Measurements from ENCODE around the gene YAF2.

Gene YAF2

DNA sequence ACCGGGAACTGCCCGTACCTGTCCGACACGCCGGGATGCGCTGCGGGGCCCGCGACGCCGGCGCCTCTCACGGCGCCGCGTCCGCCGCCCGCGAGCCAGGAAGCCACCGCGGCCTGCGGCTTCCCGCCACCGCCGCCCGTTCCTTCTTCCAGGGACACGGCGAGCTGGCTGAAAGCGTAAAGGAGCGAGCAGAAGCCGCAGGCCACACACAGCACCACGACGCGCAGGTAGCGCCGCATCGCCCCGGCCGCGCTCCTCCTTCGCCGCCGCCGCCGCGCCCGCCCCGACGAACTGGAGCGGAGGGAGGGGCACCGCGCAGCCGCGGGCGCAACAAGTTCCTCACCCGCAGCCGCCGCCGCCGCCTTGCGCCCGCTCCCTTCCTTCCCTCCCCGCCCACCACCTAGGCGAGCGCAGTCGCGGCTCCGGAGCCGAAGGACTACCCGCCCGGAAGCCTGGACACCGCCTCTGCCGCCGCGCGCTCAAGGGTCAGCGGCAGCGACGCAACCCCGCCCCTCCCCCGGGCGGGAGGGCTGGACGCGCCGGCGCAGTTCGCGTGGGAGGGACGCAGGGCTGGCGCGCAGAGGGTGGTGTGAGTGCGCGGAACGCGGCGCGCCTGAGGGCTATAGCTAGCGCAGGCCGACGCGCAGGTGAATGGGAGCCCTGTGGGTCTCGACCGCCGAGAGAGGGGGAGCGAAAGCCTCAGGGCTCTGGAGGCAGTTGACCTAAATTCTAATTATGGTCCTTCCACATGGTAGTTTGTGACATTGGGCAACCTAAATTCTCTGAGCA is 93.4 kb downstream of the YAF2 start, which contains the start of gene GXYLT1:
Gene GXYLT1 (minus strand): TSS at position 467 of the 789 bp plus-strand sequence. CDS start 228 bp downstream, at position 239.
- peak; percentile 65 to 67 for DNase-seq (ENCODE audit: low read depth in 2 of 2)

DNA sequence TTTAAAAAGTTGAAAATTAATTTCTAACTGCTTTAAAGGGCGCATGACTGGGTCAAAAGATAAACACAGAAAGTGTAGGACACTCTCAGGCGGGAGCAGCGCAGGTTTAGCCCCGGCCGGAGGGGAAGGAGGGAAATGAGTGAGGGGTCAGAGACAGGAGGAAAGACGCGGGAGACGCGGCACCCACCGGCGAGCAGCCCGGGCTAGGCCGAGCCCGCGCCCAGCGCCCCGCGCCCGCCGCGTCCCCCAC is 94.0 kb downstream of the YAF2 start:
- DNase-seq (ENCODE audit: low read depth in 2 of 2): no peak

DNA sequence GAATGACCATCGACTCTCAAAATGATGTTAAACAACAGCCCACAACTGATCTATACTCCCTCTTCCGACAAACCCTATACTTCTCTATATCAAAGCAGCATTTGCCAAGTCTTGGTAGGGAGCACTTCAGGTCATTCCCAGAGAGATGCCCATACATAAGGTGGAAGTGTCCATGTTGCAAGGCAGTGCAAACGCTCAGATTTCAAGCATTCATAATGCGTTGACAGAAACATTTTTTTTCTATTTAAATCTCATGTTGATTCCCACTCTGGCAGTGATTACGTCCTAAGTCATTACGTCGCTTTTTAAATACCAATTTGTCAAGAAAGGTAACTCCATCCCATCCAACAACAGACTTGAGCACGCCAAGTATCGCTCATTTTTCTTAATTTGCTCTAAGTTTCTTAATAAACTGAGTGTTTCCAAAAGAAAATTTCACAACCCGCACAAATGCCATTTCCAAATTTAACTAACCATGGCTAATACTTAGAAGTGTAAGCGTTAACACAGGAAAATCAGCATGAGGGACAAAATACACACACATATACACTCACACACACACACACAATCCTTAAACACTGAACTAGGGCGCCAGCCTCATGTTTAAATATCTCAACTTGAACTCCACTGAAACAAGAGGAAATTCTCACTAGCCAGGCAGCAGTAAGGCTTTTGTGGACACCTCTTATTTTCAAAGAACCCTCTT is 94.4 kb downstream of the YAF2 start:
- DNase-seq (ENCODE audit: low read depth in 2 of 2): no peak

DNA sequence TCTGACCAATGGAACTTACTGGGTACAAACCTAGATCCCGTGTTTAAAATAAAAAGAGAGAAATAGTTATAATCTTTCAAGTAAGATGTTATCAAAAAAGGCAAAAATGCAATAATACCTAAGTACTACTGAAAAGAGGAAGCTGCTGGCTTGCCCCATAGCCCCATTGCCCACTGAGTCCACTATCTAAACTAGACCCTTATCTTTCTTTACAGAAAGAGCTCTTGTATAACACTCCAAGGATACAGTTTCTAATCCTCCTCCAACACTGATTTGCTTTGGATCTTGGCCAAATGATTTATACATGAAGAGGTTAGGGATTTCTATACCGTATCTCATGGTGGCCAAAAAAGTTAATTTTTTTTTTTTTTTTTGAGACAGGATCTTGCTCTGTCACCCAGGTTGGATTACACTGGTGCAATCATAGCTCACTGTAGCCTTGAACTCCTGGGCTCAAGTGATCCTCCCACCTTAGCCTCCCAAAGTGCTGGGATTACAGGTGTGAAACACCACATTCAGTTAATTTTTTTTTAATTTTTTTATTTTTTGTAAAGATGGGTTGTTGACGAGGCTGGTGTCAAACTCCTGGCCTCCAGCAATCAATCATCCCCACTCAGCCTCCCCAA is 96.0 kb downstream of the YAF2 start:
- no peak for DNase-seq (ENCODE audit: low read depth in 2 of 2)

DNA sequence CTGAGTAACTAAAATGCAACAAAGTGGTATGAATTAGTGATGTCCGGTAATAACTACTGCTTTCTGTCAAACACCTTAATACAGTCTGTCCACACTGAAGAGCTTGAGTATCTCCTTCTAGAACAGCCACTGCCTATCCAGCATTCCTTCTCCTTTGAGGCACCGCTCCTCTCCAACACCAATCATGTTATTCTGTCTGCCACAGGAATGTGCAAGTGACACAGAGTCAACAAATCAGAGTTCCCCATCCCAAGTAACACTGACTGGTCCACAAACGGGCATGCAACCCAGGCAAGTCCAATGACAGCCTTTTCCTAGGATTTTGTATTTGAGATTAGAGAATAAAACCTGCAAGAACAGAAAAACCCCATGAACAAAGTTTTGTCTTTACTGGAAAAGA is 97.1 kb downstream of the YAF2 start:
- no peak for DNase-seq (ENCODE audit: low read depth in 2 of 2)

DNA sequence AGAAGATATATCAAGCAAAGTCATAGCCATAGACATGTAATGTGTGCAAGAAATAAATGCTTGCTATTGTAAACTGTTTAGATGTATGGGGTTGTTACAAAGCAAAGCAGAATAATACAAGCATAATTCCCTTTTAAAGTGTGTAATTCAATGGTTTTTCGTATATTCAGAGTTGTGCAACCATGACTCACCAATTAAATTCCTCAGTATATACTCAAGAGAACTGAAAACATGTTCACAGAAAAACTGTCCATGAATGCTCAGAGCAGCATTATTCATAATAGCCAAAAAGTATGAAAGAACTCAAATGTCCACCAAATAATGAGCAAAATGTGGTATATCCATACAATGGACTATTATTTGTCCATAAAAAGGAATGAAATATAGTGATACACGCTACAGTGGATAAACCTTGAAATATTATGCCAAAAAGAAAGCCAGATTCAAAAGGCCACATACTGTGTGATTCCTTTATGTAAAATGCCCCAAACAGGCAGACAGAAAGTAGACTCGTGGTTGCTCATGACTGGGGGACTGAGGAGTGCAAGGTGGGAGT is 102.7 kb downstream of the YAF2 start:
- no peak for DNase-seq (ENCODE audit: low read depth in 2 of 2)

DNA sequence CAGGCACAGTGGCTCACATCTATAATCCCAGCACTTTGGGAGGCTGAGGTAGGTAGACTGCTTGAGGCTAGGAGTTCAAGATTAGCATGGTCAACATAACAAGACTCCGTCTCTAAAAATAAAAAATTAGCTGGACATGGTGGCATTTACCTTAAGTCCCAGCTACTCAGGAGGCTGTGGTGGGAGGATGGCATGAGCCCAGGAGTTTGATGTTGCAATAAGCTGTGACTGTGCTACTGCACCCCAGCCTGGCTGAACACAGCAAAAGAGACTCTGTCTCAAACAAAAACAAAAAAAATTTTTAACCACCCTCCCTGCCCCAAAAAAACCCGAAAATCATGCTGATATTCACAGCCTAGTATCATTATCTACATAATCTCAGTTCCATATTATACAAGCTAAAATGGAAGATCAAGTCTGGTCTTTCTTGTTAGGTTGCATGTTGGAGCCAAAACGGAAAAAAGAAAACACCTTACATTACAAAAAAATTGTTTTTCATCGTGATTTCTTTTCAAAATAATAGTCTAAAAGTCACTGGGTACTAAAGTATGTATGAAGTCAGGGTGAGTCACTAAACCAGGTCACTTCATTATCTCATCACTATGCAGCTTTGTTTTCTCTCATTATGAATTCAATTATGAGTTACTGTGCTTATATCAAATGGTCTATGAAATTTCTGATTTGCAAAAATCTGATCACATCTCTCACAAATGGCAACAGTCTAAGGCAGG is 107.2 kb downstream of the YAF2 start:
- DNase-seq (ENCODE audit: low read depth in 2 of 2): no peak

DNA sequence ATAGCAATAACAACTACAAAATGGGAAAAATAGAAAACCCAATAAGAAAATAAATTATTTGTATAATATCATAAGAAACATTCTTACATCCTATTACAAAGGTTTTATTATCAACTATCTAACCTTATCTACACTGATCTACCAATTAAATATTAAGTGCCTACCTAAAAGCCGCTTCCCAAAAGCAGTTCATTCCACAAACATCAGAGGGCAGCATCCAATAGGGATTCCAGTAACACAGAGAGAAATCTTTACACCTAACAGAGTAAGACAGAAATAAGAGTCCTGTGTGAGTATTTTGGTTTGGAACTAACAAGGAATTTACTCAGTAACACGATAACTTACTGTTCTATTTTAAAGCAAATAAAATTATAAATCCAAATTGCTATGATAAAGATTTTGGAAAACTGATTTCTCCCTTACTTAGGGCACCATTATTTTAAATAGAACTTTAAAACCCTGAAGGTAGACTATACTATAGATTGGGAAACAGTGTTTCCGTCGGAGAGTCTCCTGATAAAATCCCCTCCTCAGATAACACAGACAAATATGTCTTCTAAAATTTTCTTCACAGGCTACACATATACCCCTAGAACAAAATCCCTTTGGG is 108.3 kb downstream of the YAF2 start:
- DNase-seq (ENCODE audit: low read depth in 2 of 2): no peak

DNA sequence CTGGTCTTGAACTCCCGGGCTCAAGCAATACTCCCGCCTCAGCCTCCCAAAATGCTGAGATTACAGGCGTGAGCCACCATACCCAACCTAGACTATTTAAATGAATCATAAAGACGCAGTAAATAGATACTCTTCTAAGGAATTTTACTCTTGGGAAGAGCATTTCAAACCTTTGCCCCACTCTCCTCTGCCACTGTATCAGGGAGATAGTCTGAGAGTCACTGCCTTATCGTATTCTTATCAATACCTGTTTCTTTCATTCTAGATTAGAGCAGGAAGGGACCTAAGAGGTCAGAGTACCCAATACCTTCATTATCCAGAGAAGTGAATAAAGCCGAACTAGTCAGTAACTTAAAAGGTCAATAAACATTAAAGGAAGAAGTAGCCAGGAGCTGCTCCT is 109.2 kb downstream of the YAF2 start:
- no peak for DNase-seq (ENCODE audit: low read depth in 2 of 2)

DNA sequence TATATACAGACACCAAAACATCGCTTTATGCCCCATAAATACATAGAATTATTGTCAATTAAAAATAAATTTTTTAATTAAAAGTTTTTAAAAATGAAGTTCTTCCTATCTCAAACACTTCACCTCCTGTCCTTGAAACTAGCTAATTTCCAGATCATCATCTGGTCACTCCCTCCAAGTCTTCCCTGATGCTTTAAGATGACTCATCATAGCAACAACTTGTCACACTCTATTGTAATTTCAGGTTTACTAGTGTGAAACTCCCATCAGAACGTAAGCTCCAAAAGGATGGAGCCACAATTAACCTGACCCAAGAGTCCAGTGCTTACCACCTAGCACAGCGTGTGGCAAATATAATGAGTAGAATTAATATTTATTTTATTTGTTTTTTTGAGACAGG is 109.7 kb downstream of the YAF2 start:
- no peak for DNase-seq (ENCODE audit: low read depth in 2 of 2)

DNA sequence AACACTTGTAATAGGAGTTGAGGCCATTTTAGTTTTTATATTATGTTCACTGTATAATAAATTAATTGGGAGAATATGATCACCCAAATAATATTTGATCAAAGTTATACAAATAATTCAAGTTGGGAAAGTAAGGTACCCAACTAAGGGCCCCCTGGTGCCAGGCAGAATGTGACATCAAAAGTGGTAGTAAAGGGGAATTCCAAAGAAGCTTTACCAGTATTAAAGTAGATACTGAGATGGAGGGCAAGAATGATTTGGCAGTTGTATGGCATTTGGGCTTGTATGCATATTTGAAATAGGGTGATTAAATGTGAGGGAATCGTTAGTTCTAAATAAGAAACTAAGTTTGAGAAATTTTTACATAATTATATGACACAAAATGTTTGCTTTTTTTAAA is 111.1 kb downstream of the YAF2 start:
- DNase-seq (ENCODE audit: low read depth in 2 of 2): no peak

DNA sequence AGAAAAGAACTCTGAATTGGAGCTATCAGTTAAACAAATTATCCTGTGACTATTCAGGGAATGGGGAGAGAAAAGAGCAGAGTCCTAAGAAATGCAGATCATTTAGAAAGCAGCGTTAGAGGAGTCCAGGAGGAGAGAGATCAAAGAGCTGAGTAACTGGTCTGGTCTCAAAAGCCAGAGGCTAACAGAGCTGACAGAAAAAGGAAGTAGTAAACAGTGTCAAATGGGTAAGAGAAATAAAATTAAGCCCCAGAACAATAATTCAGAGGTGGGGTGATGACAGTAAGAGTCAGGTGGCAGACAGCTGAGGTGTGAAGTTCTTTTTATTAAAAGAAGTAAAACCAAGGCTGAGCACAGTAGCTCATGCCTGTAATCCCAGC is 112.7 kb downstream of the YAF2 start:
- DNase-seq (ENCODE audit: low read depth in 2 of 2): no peak

DNA sequence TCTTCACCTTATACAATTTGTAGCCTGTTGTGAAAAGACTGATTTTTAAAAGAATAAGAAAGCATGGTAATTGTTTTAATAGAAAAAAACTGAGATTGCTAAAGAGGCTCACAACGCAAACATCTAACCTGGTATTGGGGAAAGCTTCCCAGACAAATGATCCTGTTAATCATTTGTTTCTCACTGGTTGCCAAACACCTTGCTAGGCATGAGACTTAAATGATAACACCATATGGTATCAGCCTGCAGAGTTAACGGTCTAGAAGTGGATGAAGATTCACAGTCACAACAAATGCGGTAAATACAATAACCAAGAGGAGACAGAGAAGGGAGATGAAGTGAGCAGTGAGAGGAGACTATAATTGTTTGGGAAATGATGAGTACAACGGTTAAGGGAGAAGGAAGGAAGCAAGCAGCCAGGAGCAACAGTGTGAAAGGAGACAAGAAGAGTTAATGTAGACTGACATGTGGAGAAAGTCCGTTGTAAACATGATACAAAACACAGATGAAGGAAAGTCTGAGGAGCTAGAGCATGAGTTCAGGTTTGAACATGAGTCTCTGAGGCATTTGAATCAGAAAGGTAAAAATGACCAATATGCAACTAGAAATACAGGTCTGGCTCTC is 113.2 kb downstream of the YAF2 start:
- DNase-seq (ENCODE audit: low read depth in 2 of 2): no peak

DNA sequence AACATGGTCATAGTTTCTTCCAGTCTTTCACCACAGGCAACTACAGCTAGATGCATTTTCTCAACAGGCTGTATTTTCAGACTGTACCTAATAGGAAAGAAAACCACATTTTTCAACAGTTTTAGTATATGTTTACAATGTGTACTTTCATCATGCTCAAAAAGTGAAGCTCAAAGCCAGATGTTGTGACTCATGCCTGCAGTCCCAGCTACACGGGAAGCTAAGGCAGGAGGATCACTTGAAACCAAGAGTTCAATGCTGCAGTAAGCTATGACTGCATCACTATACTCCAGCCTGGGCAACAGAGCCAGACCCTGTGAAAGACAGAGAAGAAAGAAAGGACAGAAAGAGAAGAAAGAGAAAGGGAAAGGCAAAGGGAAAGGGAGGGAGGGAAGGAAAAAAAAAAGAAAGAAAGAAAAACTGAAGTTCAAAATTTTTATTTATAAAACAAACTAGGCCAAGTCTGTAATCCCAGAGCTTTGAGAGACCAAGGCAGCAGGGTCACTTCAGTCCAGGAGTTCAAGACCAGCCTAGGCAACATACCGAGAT is 118.9 kb downstream of the YAF2 start:
- DNase-seq (ENCODE audit: low read depth in 2 of 2): no peak

DNA sequence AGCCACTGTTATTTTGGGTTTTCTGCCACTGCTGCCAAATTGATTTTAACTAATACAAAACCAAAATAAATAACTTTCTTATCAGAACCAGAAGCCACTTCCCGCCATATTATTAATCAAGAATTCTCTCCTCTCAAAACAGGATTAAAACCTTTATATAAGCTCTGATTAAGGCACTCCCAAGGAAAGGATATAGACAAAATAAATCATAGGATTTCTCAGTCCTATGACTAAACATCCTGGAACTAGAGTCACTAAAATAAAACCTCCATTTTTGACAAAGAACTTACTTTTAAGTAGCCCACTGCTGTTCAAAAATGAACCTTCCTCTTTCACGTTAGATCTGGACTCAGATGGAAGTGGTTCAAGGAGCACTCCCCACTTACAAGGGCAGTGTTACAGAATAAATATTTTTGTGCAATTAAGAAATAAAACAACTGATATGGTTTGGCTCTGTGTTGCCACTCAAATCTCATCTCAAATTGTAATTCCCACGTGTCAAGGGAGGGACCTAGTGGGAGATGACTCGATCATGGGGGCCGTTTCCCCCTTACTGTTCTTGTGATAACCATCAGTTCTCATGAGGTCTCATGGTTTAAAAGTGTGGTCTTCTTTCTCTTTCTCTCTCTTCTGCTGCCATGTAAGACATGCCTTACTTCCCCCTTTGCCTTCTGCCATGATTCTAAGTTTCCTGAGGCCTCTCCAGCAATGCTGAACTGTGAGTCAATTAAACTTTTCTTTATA is 119.7 kb downstream of the YAF2 start:
- DNase-seq (ENCODE audit: low read depth in 2 of 2): no peak

DNA sequence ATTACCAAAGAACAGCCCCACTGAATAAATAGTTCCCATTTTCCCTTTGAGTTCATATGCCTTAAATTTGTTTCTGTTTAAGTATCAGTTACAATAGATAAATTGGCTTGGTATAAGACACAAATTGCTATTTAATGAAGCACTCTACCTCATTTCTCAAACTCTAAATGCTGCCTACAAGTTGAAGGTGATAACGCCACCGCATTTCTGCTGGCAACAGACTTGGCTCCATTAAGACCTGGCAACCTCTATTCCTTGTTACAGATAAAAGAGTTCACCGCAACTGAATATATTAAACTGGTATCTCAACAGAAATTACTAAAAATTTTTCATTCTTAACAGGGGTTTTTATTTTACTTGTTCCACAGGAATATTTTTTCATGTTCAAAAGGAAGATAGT is 129.0 kb downstream of the YAF2 start:
- DNase-seq (ENCODE audit: low read depth in 2 of 2): no peak
